Right renal cortex interstitium (tissue), 3 donors: ENCODE results near the gene RANBP1. TPM values are rescaled to one million over a fixed set of nuclear protein-coding genes. Genes with fewer than 3 reads are reported as not detected.

Source experiments
- DNase-seq, 3 donors: peaks; one replicate each; pipeline ENCODE4 v3.0.0-alpha.2; 2013; ENCODE audit warnings: low read depth in 3 of 3, low spot score in 2 of 3
- polyA plus RNA-seq, 3 donors: library from polyadenylated mRNA; unstranded; fragments of 120-200 nt; gene quantifications; one replicate each; pipeline ENCODE4 v1.2.1, GENCODE V29; 2013; ENCODE audit not compliant: insufficient read length in 3 of 3

Gene RANBP1
- polyA plus RNA-seq, 3 donors: 182 to 192 (median 185) TPM

DNA sequence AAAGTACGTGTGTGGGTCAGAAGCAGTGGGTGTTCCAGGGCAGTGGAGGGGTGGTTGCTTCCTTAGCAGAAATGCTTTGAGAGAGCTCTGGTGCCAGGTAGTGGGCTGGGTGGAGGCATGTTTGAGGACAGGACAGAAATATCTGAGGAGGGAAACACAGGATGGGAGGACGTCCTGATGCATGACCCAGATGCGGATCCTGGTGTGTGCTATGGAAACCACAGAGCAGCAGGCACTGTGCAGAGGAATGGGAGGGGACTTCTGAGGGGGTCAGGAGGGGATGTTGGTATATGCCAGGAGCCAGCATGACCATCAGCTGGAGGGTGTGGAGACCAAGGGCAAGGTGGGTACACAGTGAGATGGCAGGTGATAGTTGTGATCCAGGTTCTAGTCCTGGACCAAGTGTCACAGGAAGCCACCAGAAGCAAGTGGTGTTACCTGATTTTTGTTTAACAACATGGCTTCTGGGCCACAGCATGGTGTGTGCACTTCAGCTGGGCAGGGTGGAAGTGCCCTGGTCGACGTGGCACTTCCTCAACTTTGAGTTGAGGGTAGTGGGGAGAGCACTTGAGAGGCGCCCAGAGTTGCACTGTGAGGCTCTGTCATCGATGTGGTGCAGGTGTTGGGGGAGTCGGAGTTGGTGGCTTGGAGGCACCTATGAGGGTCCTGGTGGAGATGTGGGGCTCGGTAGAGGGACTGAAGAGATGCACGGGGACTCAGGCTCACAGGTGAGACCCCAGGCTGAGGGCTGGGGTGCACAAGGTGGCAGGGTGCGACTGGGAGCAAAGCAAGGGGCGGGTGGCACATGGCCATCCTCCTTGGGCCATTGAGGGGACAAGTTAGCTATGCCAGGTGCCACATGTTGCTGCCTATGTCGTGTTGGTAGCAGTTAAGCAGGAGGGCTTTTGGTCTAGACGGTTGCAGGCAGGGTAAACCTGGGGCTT lies 28.3 kb upstream of the RANBP1 start:
- DNase-seq: no peak

DNA sequence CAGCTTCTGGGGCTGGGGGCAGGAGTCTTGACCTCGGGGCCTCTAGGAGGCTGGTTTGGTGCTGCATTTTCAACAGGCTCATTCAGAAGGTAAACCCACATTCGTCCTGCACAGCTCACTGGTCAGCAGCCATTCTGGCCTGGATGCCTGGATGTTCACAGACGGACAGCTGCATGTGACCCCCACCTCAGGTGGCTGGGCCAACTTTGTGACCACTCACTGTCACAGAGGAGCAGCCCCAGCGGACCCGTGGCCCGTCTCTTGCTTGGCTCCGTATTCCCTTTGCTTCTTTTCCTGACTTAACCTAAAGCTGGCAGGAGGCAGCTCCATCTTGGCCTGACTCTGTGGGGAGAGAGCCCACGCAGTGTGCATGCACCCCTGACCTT lies 27.6 kb upstream of the RANBP1 start:
- no peak for DNase-seq

DNA sequence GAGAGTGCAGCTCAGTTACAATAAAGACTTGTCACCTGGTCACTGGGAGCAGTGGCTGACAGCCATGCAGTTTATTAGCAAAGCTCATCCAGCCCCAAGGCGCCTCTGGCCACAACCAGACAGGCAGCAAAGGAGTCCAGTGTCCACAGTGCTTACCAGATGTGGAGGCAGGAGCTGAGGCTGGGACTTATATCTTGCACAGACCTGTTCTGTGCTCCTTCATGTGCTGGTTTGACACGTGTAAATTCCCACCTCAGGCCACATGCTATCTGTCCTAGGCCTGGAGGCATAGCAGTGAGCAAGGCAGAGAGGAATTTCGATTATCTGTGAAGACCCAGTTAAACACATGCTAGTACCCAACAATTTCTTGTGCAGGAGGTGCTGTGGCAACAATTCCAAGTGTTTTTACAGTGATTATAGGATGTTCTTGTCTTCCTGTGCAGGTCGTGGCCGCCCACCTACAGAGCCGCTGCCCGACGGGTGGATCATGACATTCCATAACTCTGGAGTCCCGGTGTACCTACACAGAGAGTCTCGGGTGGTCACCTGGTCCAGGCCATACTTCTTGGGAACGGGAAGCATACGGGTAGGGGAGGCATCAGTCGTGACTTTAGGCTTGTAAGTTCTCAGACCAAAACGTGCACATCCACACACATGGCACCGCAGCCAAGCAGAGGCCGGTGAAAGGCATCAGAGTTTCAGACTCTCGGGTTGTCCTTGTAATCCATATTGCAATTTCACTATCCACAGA lies 26.5 kb upstream of the RANBP1 start:
- DNase-seq: no peak

DNA sequence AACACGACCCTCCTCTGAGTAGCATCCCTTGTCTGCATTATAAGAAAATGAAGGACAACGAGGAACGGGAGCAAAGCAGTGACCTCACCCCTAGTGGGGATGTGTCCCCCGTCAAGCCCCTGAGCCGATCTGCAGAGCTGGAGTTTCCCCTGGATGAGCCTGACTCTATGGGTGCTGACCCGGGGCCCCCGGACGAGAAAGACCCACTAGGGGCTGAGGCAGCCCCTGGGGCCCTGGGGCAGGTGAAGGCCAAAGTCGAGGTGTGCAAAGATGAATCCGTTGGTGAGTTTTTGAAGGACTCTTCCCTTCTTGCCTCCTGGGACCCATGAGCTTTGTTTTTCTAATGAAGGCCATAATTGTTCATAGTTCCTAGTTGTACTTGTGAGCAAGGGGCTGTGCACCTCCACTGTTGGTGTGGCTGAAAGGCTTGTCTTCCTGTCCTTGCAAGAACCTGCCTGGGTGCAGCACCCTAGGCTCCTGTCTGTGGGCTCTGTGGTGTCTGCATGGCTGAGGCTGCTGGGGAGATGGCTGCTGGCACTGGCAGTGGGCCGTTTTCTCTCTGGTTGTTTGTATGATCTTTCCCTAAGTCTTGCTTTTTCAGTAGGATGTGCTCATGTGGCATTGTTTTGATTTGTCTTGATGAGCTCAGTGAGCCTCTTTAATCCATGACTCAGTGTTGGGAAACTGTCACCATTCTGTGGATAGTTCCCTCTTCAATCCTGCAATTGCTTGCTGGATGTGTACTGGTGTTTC lies 25.8 kb upstream of the RANBP1 start:
- DNase-seq: no peak

DNA sequence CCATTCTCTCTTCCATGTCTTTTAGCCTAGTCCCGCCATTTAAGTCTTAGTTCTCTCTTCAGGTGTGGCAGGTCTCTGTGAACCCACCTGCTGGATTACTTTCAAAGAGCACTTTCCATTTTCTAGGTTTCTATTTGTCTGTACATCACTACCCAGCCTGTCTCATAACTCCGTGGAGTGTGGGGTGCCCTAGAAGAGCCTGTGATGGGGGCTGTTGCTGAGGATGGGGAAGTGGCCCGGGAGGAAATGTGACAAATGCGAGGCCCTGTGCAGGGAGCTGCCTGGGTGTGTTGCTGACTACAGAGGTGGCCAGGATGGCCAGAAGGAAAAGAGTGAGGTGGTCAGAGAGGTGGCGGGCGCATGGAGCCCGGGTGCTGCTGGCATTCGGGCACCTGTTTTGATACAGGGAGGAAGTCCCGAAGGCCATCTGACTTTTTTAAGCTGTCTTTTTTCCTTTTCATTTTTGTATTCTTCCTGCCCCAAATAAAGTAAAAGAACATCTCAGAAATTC lies 25.1 kb upstream of the RANBP1 start:
- DNase-seq: no peak

DNA sequence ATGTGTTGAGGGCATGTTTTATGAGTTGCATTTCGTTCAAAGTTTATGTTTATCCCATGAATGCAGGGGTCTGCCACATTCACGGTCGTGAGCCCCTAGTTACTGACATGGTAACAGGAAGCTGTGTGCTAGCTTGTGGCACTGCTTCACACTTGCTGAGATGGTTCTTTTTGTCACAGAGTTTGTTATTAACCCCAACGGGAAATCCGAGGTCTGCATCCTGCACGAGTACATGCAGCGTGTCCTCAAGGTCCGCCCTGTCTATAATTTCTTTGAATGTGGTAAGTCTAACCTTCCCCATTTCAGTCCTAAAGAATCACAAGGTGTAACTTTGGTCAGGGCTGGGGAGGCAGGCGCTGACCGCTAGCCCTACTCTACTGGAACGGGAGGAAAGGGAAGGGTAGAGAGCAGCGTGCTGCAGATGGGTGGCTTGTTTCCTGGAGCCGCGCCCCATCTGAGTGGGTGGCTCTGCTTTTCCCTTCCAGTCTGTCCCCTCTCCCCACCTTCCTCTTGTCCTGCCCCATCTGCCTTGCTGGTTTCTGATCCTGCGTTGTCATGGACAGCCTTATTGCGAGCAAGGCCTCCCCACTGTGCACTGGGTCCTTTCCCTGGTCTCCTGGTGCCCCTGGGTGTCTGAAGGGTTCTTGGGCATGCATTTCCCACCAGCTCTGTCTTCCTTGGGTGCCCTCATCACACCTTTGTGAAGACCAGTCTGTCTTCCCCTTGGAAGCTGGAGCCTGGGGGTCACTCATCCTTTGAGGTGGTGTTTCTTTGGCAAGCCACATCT lies 24.0 kb upstream of the RANBP1 start:
- no peak for DNase-seq

DNA sequence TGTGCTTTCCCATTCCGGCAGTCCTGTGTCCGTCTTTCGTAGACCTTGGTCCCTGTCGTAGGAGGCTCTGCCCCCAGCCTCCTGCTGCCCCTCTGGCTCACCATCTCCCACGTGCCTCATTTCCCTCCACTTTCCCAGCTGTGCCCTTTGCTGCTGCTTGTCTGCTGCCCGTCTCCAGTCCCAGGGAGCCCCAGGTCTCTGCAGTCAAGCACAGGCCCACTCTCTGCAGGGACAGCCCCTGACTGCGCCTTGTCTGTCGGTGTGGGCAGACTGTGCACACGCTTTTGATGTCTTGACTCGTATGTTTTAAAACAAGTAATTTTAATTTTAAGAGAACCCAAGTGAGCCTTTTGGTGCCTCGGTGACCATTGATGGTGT lies 23.4 kb upstream of the RANBP1 start:
- no peak for DNase-seq

DNA sequence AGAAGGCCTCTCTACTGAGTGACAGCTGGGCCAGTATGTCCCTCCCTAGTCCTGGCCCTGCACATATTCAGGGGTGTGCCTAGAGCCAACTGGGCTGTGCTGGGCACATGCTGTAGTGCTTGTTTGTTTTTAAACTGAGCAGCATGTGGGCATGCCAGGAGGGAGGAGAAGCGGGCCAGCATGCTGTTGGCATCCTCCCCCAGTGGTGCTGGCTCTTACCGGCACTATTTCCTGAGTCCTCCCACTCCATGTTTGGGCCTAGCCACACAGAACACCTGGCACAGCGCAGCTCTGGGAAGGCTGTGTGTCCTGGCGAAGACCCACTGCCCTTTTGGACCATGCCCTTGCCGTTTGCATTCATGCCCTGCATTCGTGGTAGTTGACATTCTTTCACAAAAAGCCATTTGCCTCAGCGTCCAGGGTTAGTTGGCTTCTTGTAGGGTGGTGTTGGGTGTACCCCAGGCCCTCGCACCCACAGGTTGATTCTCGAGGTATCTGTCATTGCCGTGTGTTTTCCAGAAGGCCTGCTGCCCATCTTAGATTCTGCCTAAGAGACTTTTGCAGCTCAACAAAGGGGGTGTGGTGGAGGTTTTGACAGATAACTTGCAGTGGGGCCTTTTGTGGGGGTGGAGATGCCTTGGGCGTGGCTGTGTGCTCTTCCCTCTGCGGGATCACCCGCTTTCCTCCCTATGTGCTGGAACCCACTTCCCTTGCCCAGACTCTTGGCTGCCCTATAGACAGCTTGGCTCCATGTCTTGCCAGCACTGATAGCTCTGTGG lies 22.3 kb upstream of the RANBP1 start:
- no peak for DNase-seq

DNA sequence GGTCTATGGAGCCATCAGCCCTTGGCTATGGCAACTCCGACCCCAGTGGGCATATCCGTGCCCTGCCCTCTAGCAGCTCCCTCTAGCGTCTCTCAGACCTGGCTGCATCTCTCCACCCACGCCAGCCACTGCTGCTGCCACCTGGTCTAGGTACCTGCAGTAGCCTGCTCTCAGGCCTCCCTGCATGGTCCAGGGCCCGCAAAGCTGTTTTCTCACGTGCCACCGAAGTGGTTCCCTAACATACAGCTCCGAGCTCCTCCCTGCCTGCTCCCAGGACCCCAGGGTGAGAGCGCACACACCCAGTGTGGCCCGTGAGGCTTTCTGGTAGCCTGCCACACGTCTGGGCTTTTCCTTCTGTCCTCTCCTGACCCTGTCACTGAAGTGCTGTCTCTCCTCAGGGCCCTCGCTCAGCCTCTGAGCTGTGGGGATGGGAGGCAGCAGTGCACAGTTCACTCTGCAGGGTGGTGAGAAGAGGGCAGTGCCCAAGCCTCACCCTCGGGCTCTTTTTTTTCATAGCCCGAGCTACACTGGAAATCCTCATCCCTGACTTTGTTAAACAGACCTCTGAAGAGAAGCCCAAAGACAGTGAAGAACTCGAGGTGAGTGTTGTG lies 21.6 kb upstream of the RANBP1 start:
- DNase-seq: no peak

DNA sequence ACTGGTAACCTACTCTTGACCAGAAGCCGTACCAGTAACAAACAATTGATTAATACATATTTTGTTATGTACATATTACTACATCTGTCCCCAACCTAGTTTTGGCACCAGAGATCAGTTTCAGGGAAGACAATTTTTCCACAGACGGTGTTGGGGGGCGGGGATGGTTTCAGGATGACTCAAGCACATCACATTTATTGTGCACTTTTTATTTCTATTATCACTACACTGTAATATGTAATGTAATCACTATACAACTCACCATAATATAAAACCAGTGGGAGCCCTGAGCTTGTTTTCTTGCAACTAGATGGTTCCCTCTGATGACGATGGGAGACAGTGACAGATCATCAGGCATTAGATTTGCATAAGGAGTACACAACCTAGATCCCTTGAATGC lies 20.4 kb upstream of the RANBP1 start:
- no peak for DNase-seq

DNA sequence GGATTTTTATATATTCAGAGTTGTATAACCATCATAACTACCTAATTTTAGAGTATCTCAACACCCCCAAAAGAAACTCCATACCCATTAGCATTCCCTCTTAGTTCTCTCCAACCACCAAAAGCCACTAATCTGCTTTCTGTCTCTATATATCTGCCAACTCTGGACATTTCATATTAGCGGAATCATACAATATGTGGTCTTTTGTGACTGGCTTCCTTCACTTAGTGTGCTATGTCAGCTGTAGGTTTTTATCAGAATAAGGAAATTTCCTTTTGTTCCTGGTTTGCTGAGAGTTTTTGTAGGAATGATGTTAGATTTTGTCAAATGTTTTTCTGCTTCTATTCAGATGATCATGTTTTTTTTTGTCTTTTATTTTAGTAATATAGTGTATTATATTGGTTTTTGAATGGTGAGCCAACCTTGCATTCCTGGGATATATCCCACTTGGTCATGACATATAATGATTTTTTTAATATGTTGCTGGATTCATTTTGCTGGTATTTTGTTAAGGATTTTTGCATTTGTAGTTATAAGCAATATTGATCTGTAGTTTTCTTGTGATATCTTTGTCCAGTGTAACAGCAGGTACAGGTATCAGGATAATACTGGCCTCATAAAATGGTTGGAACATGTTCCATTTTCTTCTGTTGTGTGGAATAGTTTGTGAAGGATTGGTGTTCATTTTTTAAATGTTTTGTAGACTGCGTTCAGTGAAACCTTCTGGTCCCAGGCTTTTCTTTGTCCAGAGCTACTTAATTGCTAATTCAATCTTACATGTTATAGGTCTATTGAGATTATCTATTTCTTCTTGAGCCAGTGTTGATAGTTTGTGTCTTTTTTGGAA lies 19.1 kb upstream of the RANBP1 start:
- DNase-seq: no peak

DNA sequence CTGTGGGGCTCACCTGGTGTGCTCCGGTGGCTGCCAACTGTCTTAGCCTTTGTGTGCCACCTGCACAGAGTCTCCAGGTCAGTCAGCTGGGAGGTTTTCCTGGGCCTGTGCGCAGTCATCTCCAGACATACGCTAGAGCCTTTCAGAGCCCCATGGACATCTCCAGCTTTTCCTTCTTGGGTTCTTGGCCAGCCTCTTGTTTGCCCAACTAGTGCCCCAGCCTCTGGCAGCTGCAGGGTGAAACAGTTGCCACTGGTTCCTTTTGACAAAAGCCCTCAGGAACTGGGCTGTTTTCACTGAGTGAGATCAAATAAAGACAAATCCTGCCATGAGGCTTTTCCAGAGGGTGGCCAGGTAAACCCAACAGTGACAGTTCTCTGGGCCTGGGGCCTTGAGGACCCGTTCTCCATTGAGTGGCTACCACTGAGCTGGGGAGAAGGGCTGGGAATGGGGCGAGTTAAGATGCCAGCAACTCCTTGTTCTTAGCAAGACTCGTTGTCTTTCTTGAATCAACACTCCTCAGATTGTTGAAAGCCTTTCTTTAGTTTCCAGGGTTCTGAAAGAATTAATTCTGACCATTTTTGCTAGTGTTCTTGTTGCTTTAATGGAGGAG lies 16.7 kb upstream of the RANBP1 start:
- DNase-seq: no peak

DNA sequence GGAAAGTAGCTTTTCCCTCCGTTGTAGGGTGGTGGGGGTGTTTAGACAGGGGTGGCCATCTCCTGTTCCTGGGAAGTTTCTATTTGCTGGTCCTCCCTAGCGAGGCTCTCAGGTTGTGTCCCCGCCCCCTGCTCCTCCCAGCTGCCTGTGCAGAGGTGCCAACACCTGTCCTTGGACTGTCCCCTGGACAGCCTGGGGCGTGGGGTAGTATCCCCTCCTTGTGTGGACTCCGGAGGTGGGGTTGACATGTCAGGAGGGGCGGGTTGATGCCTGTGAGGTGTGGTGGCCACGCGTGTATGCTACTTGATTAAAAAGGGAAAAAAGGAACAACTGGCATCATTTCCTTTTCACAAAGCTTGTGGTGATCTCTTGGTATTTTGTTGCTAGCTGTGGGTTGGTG lies 14.3 kb upstream of the RANBP1 start:
- no peak for DNase-seq

DNA sequence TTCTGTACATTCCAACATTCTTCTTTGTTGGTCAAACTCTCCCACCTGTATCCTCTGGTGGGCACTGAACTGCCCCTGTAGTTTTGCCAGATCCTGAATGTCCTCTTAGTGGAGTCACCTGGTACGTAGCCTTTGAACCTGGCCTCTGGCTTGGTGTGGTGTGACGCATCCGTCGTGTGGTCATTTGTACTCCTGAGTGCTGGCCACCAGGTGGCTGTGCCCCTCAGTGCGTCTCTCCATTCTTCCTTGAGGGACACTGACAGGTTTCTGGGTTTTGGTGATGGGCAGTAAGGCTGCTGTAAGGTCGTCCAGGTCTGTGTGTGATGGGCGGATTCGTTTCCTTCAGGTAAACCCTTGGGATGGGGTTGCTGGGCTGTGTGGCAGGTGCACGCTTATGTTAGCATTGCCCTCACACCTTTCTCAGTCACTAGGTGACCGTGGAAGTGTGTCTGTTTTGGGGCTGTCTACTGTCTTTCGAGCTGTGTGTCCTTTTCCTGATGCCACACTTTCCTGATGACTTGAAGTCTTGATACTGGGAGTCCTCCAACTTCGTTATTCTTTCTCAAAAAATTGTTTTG lies 13.6 kb upstream of the RANBP1 start:
- DNase-seq: no peak

DNA sequence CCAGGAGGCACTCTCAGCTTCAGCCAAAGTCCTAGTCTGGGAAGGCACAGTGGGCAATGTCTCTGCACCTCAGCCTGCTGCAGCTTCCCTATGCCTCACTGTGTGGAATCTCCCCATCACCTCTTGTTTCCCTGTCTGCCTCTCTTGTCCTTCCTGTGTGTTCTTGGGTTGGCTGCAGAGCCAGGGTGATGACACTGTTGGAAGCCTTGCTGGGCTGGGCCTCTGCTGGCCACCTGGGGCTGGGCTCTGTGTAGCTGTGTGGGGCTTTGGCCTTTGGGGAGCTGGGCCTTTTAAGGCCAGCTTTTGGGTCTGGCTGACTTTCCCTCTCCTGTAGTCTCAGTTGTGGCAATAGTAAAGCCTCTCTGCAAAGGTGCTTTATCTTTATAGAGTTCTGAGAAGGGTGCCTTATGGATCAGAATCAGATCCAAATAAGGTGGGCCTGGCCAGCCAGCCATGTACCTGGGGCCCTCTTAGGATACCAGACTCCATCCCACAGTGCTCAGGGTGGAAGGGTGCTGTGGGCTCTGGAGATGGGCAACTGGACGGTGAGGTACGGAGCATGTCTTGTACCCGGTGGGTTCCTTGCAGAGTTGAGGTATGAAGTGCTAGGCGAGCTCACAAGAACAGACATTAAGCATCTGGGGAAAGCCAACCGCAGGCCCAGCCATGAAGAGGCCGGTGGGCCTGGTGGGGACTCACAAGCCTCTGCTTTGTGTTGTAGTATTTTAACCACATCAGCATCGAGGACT lies 10.3 kb upstream of the RANBP1 start:
- no peak for DNase-seq

DNA sequence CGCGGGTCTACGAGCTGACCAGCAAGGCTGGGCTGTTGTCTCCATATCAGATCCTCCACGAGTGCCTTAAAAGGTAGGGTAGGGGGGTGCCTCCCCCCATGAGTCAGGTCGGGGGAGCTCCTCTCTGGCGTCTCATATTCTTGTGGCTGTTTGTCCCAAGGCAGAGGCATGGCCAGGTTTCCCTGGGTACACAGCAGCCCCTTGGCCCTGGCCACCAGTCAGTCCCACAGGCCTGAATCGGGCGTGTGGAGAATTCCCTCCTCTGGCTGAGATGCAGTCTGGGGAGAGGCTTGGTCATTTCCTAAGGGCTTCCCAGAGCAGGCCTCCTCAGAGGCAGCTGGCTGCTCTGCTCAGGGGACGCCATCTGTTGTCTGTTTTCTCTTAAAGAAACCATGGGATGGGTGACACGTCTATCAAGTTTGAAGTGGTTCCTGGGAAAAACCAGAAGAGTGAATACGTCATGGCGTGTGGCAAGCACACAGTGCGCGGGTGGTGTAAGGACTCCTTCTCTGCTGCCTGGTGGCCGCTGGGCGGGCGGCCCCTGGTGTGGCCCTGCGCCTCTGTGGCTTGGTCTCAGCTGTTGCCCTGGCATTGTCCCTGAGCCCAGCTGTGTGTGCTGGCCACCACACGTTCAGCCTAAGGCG lies 9.6 kb upstream of the RANBP1 start:
- DNase-seq: no peak
